HepG2 (cell line): ENCODE measurements around the gene RTL5. TPM values are rescaled to one million over a fixed set of nuclear protein-coding genes. Genes with fewer than 3 reads are reported as not detected.

ENCODE experiments used
- ATAC-seq: fragments of 200-7000 bp; cut with Tn5 transposase; 3 replicates; pipeline ENCODE4 v1.9.1; 2020; ENCODE audit warnings: mild to moderate bottlenecking, moderate library complexity
- BruUV-seq: library from RNA; stranded (reverse); fragments of 400-500 nt; replicated peaks from 2 replicates; lab custom pipeline; 2021; lab: Mats Ljungman, UMichigan
- CTCF ChIA-PET: fragments of 300-600 bp; formaldehyde crosslinking; extraction: SDS; loops from one replicate; lab custom pipeline; 2021; ENCODE audit warnings: low total read pairs, inconsistent platforms, low intra/inter-chr PET ratio; lab: Yijun Ruan, JAX
- POLR2A ChIA-PET: fragments of 350-600 bp; sonication (Branson Sonifier 250); formaldehyde crosslinking; loops from one replicate; lab custom pipeline; 2020; ENCODE audit warnings: antibody characterized with exemption, inconsistent platforms; lab: Yijun Ruan, JAX
- DNase-seq: peaks from one replicate; pipeline ENCODE4 v3.0.0-alpha.2; 2015; ENCODE audit warnings: low spot score
- FAIRE-seq: peaks from 3 replicates; lab custom pipeline; 2011; peaks lifted over from hg19 to GRCh38; lab: Jason Lieb, UNC
- H2AFZ ChIP-seq: one replicate; pipeline ENCODE4 v1.6.1; 2011; ENCODE audit warnings: low read length, inconsistent platforms
- H3K27ac ChIP-seq: fragments of 300-600 bp; 3 replicates; pipeline ENCODE4 v1.8.0; 2011; ENCODE audit warnings: mixed run types, mild to moderate bottlenecking, mixed read lengths, low read length, inconsistent platforms; ENCODE audit not compliant: insufficient read depth; ENCODE audit errors: extremely low read length
- H3K27me3 ChIP-seq, 2 experiments: fragments of 200-600 bp in 1 of 2; 2 replicates in 1 of 2; 3 replicates in 1 of 2; pipeline versions ENCODE4 v1.6.0 to v1.8.0; 2011; ENCODE audit warnings: low read length in 2 of 2, mild to moderate bottlenecking in 2 of 2, moderate library complexity in 2 of 2, inconsistent platforms in 1 of 2; ENCODE audit not compliant: insufficient read depth in 2 of 2, control insufficient read depth in 1 of 2
- H3K36me3 ChIP-seq, 2 experiments: fragments of 200-600 bp in 1 of 2; replicated peaks in 1 of 2; 2 replicates in 1 of 2; 3 replicates in 1 of 2; pipeline versions ENCODE4 v1.5.1 to v1.8.0; 2011; ENCODE audit warnings: low read length in 2 of 2, inconsistent platforms in 1 of 2; ENCODE audit not compliant: insufficient read depth in 2 of 2, control insufficient read depth in 1 of 2
- H3K4me1 ChIP-seq: 2 replicates; pipeline ENCODE4 v1.5.1; 2012; ENCODE audit warnings: low read length, inconsistent platforms; ENCODE audit not compliant: insufficient read depth
- H3K4me2 ChIP-seq: 2 replicates; pipeline ENCODE4 v1.6.0; 2011; ENCODE audit warnings: low read depth, low read length, inconsistent platforms
- H3K4me3 ChIP-seq, 3 experiments: fragments of 200-600 bp in 1 of 3; sonication (generic), shearing (Covaris generic) in 1 of 3; replicated peaks in 1 of 3; 2 replicates each; pipeline ENCODE4 v1.5.1; 2011 to 2016; ENCODE audit warnings: low read length in 3 of 3, inconsistent platforms in 2 of 3, low read depth in 2 of 3, mild to moderate bottlenecking in 2 of 3, control low read depth in 1 of 3, mixed read lengths in 1 of 3; ENCODE audit not compliant: insufficient read depth in 1 of 3
- H3K79me2 ChIP-seq: one replicate; pipeline ENCODE4 v1.6.1; 2011; ENCODE audit warnings: low read length, inconsistent platforms; ENCODE audit not compliant: insufficient read depth
- H3K9ac ChIP-seq: 2 replicates; pipeline ENCODE4 v1.6.0; 2011; ENCODE audit warnings: mild to moderate bottlenecking, low read depth, low read length, inconsistent platforms; ENCODE audit not compliant: insufficient read depth
- H3K9me3 ChIP-seq: 2 replicates; pipeline ENCODE4 v1.5.1; 2012; ENCODE audit warnings: mild to moderate bottlenecking, low read length
- H4K20me1 ChIP-seq: 2 replicates; pipeline ENCODE4 v1.6.0; 2011; ENCODE audit warnings: inconsistent platforms, mild to moderate bottlenecking, low read length, moderate library complexity; ENCODE audit not compliant: insufficient read depth
- ZFP37 ChIP-seq: sonication (generic); formaldehyde crosslinking; IDR thresholded peaks from 2 replicates; pipeline ENCODE4 v1.4.0; 2020; ENCODE audit warnings: missing genetic modification reagents, borderline replicate concordance
- ZNF180 ChIP-seq: sonication (generic); formaldehyde crosslinking; IDR thresholded peaks from 2 replicates; pipeline ENCODE4 v1.4.0; 2020; ENCODE audit warnings: low read depth, missing genetic modification reagents, borderline replicate concordance
- WGBS: methylation state at CpG from one replicate; pipeline ENCODE4 v1.1.6; 2017; ENCODE audit warnings: low lambda C conversion rate; 5-methylcytosine and 5-hydroxymethylcytosine counted together
- in situ Hi-C: cut with HindIII; loops from 2 replicates; pipeline ENCODE4 v1.10.0; 2017; ENCODE audit warnings: low pct_unique_long_range_greater_than_20kb; ENCODE audit not compliant: extremely low pct_ligation_motif_present
- intact Hi-C: fragments of 100-400 bp; cut with micrococcal nuclease; formaldehyde crosslinking; loops from one replicate; pipeline ENCODE4 v1.10.0; 2022; ENCODE audit not compliant: unreplicated experiment
- polyA plus RNA-seq, 8 experiments: library from polyadenylated mRNA; depleted of rRNA in 3 of 8; stranded (reverse) in 7 of 8; unstranded in 1 of 8; fragments of >200 nt; fragmentation: Illumina TruSeq in 4 of 8; extraction: Trizol in 4 of 8; gene quantifications; 2 replicates each; pipeline versions ENCODE4 v1.2.1 to v1.2.3, GENCODE V29; 2011 to 2016; ENCODE audit warnings: low read depth in 4 of 8, missing spikeins in 1 of 8, mixed read lengths in 1 of 8; ENCODE audit not compliant: insufficient read depth in 1 of 8
- total RNA-seq, 5 experiments: library from RNA; depleted of rRNA; stranded (reverse); fragments of >200 nt; fragmentation: Illumina TruSeq; extraction: Trizol; gene quantifications; 2 replicates each; pipeline ENCODE4 v1.2.3, GENCODE V29; 2016; ENCODE audit warnings: low read depth in 1 of 5
- TF ChIP-seq, protein P1 (sequence below): sonication (generic); formaldehyde crosslinking; conservative IDR thresholded peaks from 2 replicates; pipeline ENCODE4 v1.8.0; 2022; ENCODE audit warnings: mild to moderate bottlenecking, moderate library complexity, missing genetic modification reagents

Gene RTL5
- total and polyA plus RNA-seq, 2 of the 13 experiments (the other 11 are each of a cell fraction or from before 2014, with no cell fraction given) = not detected

DNA sequence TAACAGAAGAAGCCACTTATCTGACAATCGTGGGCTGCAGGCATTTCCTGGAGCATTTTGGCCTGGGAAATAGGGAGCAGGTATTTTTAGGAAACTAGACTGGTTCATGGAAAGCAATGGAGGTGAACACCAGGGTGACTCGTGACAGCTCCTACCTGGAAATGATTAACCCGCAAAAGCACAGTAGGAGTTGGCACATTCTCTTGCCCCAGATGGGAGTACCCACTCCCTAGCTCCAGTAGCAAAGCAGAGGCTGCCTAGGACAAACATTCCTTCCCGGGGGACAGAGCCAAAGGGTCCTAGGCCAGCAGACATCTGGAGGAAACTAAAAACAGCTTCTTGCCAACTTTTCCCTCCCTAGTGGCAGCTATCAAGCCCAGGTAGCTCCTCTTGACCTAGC lies 29.0 kb downstream of the RTL5 start:
- no peak overlapping the region for H3K4me3 ChIP-seq
- FAIRE-seq (no peak), DNase-seq (no peak), ATAC-seq (no peak)
- POLR2A ChIA-PET = no interaction called here
- no peak overlapping the region for H3K9ac ChIP-seq
- no peaks in the 10 kb centered on the region for H3K36me3 ChIP-seq
- intact Hi-C loops = no loop called here
- H3K9me3 ChIP-seq = no peaks in the 10 kb centered on the region
- no peaks in the 10 kb centered on the region for H3K27me3 ChIP-seq
- no peak overlapping the region for H3K4me2 ChIP-seq
- H3K27ac ChIP-seq = no peak overlapping the region
- H3K79me2 ChIP-seq = no peaks in the 10 kb centered on the region
- H3K4me1 ChIP-seq = no peaks in the 10 kb centered on the region
- no peak overlapping the region for H2AFZ ChIP-seq
- in situ Hi-C loops = no loop called here
- CTCF ChIA-PET = no interaction called here
- no TSS peak for BruUV-seq
- 0% methylated on average over 3 of the region's 4 CpGs for WGBS
- no peaks in the 10 kb centered on the region for H4K20me1 ChIP-seq
- TF ChIP-seq, protein P1, sequence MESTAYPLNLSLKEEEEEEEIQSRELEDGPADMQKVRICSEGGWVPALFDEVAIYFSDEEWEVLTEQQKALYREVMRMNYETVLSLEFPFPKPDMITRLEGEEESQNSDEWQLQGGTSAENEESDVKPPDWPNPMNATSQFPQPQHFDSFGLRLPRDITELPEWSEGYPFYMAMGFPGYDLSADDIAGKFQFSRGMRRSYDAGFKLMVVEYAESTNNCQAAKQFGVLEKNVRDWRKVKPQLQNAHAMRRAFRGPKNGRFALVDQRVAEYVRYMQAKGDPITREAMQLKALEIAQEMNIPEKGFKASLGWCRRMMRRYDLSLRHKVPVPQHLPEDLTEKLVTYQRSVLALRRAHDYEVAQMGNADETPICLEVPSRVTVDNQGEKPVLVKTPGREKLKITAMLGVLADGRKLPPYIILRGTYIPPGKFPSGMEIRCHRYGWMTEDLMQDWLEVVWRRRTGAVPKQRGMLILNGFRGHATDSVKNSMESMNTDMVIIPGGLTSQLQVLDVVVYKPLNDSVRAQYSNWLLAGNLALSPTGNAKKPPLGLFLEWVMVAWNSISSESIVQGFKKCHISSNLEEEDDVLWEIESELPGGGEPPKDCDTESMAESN (CRISPR knock-in tag) = no peak

DNA sequence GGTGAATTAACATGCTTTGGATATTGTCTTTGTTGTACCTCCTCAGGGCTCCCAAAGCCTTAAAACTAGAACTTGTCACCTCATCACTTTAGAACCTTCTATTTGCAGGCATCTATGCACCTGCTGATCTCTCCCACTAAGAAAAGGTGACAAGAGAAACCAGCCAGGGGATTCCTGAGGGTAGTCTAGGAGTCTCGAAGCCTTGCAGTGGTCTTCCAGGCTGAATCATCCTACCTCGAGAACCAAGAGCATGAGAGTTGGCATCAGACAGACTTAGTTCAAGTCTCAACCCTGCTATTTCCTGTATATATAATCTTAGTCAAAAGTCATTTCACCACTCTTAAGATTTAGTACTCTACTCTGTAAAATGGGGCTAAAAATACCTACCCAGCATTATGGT lies 29.6 kb downstream of the RTL5 start:
- intact Hi-C loops (no loop called here), in situ Hi-C loops (no loop called here)
- Histone ChIP-seq H2AFZ (no peak overlapping the region), H3K27ac (no peak overlapping the region), H3K4me1 (no peaks in the 10 kb centered on the region), H3K36me3 (no peaks in the 10 kb centered on the region)
- no peak for FAIRE-seq
- TF ChIP-seq ZFP37 (CRISPR knock-in tag) (no peak), ZNF180 (CRISPR knock-in tag) (no peak)
- TF ChIP-seq, all 625 proteins: peak for 0
- H3K4me2 ChIP-seq = no peak overlapping the region
- CTCF ChIA-PET = no interaction called here
- no peak overlapping the region for H3K9ac ChIP-seq
- no peaks in the 10 kb centered on the region for H3K79me2 ChIP-seq
- POLR2A ChIA-PET = no interaction called here
- DNase-seq = no peak
- BruUV-seq = no TSS peak
- H3K4me3 ChIP-seq = no peak overlapping the region
- no peaks in the 10 kb centered on the region for H3K9me3 ChIP-seq
- no peaks in the 10 kb centered on the region for H4K20me1 ChIP-seq
- 0% methylated on average over 2 of the region's 2 CpGs for WGBS
- ATAC-seq = no peak
- H3K27me3 ChIP-seq = no peaks in the 10 kb centered on the region
